ENCODE results near the gene CHST3. TPM values are rescaled to one million over a fixed set of nuclear protein-coding genes. Genes with fewer than 3 reads are reported as not detected.

The CHST3 gene
- total and polyA plus RNA-seq, 10 of the 15 experiments (the other 5 are each of a cell fraction or from before 2014, with no cell fraction given): 0.03 to 0.50 (median 0.05) TPM; not detected in 2

- SMC1A ChIA-PET (ENCODE audit: uncharacterized antibody, unreplicated experiment): interaction anchor here (1.0 kb wide), 2 partner anchors 14 to 62 kb away, joined by 3 read pairs; no protein-coding TSS in a partner anchor
- 34% methylated on average over 13 of the region's 13 CpGs for WGBS (ENCODE audit: insufficient coverage, insufficient replicate concordance, low lambda C conversion rate, missing lambda C conversion rate)
Observed at GRCh38 chr10:72035252-72035887, 71.2 kb downstream of the CHST3 start.

More at GRCh38 chr10:72035252-72035887, 71.2 kb downstream of the CHST3 start:
- TF ChIP-seq ZNF217 (IDR thresholded peaks at IDR 0.05): no peak
- TF ChIP-seq HDAC2 (IDR thresholded peaks at IDR 0.05): no peak
- TF ChIP-seq, protein P1, sequence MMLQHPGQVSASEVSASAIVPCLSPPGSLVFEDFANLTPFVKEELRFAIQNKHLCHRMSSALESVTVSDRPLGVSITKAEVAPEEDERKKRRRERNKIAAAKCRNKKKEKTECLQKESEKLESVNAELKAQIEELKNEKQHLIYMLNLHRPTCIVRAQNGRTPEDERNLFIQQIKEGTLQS (IDR thresholded peaks at IDR 0.05; ENCODE audit: borderline replicate concordance, extremely low read depth, low read depth, low read length): no peak
- no peak for TF ChIP-seq ELK1 (IDR thresholded peaks at IDR 0.05; ENCODE audit: low read depth, low read length)
- no peak for TF ChIP-seq PAX8 (IDR thresholded peaks at IDR 0.05)
- no peak for TF ChIP-seq GABPA (IDR thresholded peaks at IDR 0.05; ENCODE audit: low read depth)
- no peak for TF ChIP-seq GATAD2B (conservative IDR thresholded peaks at IDR 0.05; ENCODE audit: low read depth)
- intact Hi-C loops (cut with micrococcal nuclease; ENCODE audit: unreplicated experiment): no loop called here
- H4K20me1 ChIP-seq (ENCODE audit: control insufficient read depth, insufficient read depth): no peaks in the 10 kb centered on the region
- no peak overlapping the region for H3K9ac ChIP-seq (ENCODE audit: control insufficient read depth, insufficient read depth, low read length)
- DNase-seq (ENCODE audit: low read depth, low spot score) (no peak), FAIRE-seq (no peak), ATAC-seq (no peak; the same call in 2 of the 3 replicates)
- POLR2A ChIA-PET: no interaction called here
- CTCF ChIA-PET: no interaction called here
- H3K36me3 ChIP-seq (ENCODE audit: control insufficient read depth in 2 of 2, insufficient read depth in 2 of 2, low read length in 1 of 2): no peaks in the 10 kb centered on the region
- no peaks in the 10 kb centered on the region for H3K9me3 ChIP-seq (replicated peaks; ENCODE audit: control insufficient read depth, insufficient read depth, low read length)
- no peak overlapping the region for H3K27ac ChIP-seq (ENCODE audit: control insufficient read depth, insufficient read depth)
- no peak overlapping the region for H2AFZ ChIP-seq (ENCODE audit: control insufficient read depth, low read depth, low read length)
- no peaks in the 10 kb centered on the region for H3K4me1 ChIP-seq (ENCODE audit: control insufficient read depth, insufficient read depth, low read length)
- peaks cover 0 to 2% of the 10 kb centered on the region in 2 experiments; a peak in 1 of 4 replicates for H3K27me3 ChIP-seq (replicated peaks in 1 of 2; ENCODE audit: control insufficient read depth in 2 of 2, insufficient read depth in 2 of 2, low read length in 1 of 2)
- in situ Hi-C loops (cut with MboI): no loop called here
- H3K4me3 ChIP-seq: no peak overlapping the region
- no peak overlapping the region for H3K4me2 ChIP-seq (ENCODE audit: control insufficient read depth, insufficient read depth)
- no TSS peak for BruUV-seq (replicated peaks)
- no peaks in the 10 kb centered on the region for H3K79me2 ChIP-seq (ENCODE audit: control insufficient read depth, insufficient read depth, low read length)
- RAD21 ChIA-PET (ENCODE audit: unreplicated experiment): interaction anchor here (1.0 kb wide), 1 partner anchor 13 kb away, joined by 3 read pairs; no protein-coding TSS in a partner anchor

Measured in GM12878 (cell line).